PC-9 (cell line): ENCODE results near the gene KIR3DL1. TPM values are rescaled to one million over a fixed set of nuclear protein-coding genes. Genes with fewer than 3 reads are reported as not detected.

Source experiments
- BruUV-seq: library from RNA; stranded (reverse); fragments of 400-500 nt; replicated peaks from 2 replicates; lab custom pipeline; 2021; lab: Mats Ljungman, UMichigan
- CTCF ChIA-PET: fragments of 300-600 bp; sonication (Branson Sonifier 250); formaldehyde crosslinking; loops from one replicate; lab custom pipeline; 2022; ENCODE audit warnings: antibody characterized with exemption; lab: Charles Lee
- POLR2A ChIA-PET: fragments of 300-600 bp; sonication (Branson Sonifier 250); formaldehyde crosslinking; loops from one replicate; lab custom pipeline; 2022; ENCODE audit warnings: antibody characterized with exemption; ENCODE audit not compliant: unreplicated experiment; lab: Charles Lee
- DNase-seq, 2 experiments: peaks; one replicate each; pipeline versions ENCODE4 v3.0.0 to v3.0.0-alpha.2; 2015 to 2022; ENCODE audit warnings: mixed read lengths in 1 of 2
- H2AFZ ChIP-seq: fragments of 200-600 bp; sonication (generic); 2 replicates; pipeline ENCODE4 v1.8.1; 2017; ENCODE audit warnings: antibody characterized with exemption
- H3F3A ChIP-seq: fragments of 200-600 bp; sonication (generic); 2 replicates; pipeline ENCODE4 v1.8.1; 2017; ENCODE audit warnings: antibody characterized with exemption, mild to moderate bottlenecking, low read depth; ENCODE audit not compliant: insufficient read depth
- H3K27ac ChIP-seq: fragments of 200-600 bp; sonication (generic); 2 replicates; pipeline ENCODE4 v1.6.1; 2016; ENCODE audit warnings: mixed run types
- H3K27me3 ChIP-seq: fragments of 200-600 bp; sonication (generic); 2 replicates; pipeline ENCODE4 v1.6.1; 2016; ENCODE audit warnings: low read depth, mixed run types; ENCODE audit not compliant: insufficient read depth
- H3K36me3 ChIP-seq: fragments of 200-600 bp; sonication (generic); 2 replicates; pipeline ENCODE4 v1.6.1; 2016; ENCODE audit warnings: low read depth, mixed run types
- H3K4me1 ChIP-seq: fragments of 200-600 bp; sonication (generic); replicated peaks from 2 replicates; pipeline ENCODE4 v1.6.1; 2016; ENCODE audit warnings: mixed run types; ENCODE audit not compliant: insufficient read depth
- H3K4me2 ChIP-seq: fragments of 200-600 bp; sonication (generic); 2 replicates; pipeline ENCODE4 v1.6.1; 2017; ENCODE audit warnings: mixed run types
- H3K4me3 ChIP-seq: fragments of 200-600 bp; sonication (generic); 2 replicates; pipeline ENCODE4 v1.6.1; 2016; ENCODE audit warnings: mixed run types
- H3K79me2 ChIP-seq: fragments of 200-600 bp; sonication (generic); 2 replicates; pipeline ENCODE4 v1.6.1; 2017; ENCODE audit warnings: low read depth, mixed run types
- H3K9me2 ChIP-seq: fragments of 200-600 bp; sonication (generic); 2 replicates; pipeline ENCODE4 v1.8.1; 2017; ENCODE audit warnings: mild to moderate bottlenecking; ENCODE audit not compliant: insufficient read depth
- H3K9me3 ChIP-seq: fragments of 200-600 bp; sonication (generic); 2 replicates; pipeline ENCODE4 v1.8.1; 2016; ENCODE audit warnings: low read depth; ENCODE audit not compliant: insufficient read depth
- H4K20me1 ChIP-seq: fragments of 200-600 bp; sonication (generic); 2 replicates; pipeline ENCODE4 v1.8.1; 2017; ENCODE audit not compliant: insufficient read depth
- EZH2 ChIP-seq: fragments of 200-600 bp; sonication (generic); IDR thresholded peaks from 2 replicates; pipeline ENCODE4 v1.8.0; 2017; ENCODE audit warnings: antibody characterized with exemption, low read depth
- intact Hi-C: fragments of 100-400 bp; cut with micrococcal nuclease; formaldehyde crosslinking; loops from one replicate; pipeline ENCODE4 v1.10.0; 2022; ENCODE audit not compliant: unreplicated experiment
- total RNA-seq: library from RNA; stranded (reverse); gene quantifications from 2 replicates; pipeline ENCODE4 v1.2.3, GENCODE V29; 2021
- TF ChIP-seq, protein P1 (sequence below): fragments of 200-600 bp; sonication (generic); conservative IDR thresholded peaks from 2 replicates; pipeline ENCODE4 v1.6.1; 2017; ENCODE audit warnings: mixed run types, antibody characterized with exemption, mild to moderate bottlenecking, moderate library complexity

The KIR3DL1 gene
- total RNA-seq, 1 experiment from 2014 or later, result not detected

DNA sequence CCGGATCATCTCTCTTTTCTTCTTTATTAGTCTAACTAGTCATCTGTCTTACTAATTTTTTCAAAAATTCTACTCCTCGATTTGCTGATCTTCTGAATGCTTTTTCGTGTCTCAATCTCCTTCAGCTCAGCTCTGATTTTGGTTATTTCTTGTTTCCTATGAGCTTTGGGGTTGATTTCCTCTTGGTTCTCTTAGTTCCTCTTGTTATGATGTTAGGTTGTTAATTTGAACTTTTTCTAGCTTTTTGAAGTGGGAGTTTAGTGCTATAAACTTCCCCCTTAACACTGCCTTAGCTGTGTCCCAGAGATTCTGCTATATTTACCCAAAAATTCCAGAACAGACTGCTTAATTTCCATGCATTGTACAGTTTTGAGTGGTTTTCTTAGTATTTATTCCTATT, 61.2 kb downstream of the KIR3DL1 start:
- Histone ChIP-seq H3K9me2 (no peaks in the 10 kb centered on the region), H4K20me1 (peaks cover 3% of the 10 kb centered on the region; the same call in 1 of the 2 replicates), H3F3A (no peaks in the 10 kb centered on the region), H3K4me2 (no peak overlapping the region), H3K36me3 (no peaks in the 10 kb centered on the region), H3K4me3 (no peak overlapping the region), H2AFZ (no peak overlapping the region), H3K9me3 (no peaks in the 10 kb centered on the region), H3K27me3 (peaks cover 80% of the 10 kb centered on the region), H3K27ac (no peak overlapping the region), H3K79me2 (no peaks in the 10 kb centered on the region), H3K4me1 (no peaks in the 10 kb centered on the region)
- TF ChIP-seq EZH2, result no peak
- TF ChIP-seq, protein P1, sequence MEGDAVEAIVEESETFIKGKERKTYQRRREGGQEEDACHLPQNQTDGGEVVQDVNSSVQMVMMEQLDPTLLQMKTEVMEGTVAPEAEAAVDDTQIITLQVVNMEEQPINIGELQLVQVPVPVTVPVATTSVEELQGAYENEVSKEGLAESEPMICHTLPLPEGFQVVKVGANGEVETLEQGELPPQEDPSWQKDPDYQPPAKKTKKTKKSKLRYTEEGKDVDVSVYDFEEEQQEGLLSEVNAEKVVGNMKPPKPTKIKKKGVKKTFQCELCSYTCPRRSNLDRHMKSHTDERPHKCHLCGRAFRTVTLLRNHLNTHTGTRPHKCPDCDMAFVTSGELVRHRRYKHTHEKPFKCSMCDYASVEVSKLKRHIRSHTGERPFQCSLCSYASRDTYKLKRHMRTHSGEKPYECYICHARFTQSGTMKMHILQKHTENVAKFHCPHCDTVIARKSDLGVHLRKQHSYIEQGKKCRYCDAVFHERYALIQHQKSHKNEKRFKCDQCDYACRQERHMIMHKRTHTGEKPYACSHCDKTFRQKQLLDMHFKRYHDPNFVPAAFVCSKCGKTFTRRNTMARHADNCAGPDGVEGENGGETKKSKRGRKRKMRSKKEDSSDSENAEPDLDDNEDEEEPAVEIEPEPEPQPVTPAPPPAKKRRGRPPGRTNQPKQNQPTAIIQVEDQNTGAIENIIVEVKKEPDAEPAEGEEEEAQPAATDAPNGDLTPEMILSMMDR, result no peak
- POLR2A ChIA-PET, result no interaction called here
- intact Hi-C loops, result no loop called here
- CTCF ChIA-PET, result no interaction called here
- no peak for DNase-seq
- BruUV-seq, result no TSS peak

Other genes starting within 250 kb of the KIR3DL1 start
- gene LILRA2, start 242.7 kb upstream of the KIR3DL1 start, total RNA-seq, result not detected in 2 replicates
- gene LILRA1, start 222.8 kb upstream of the KIR3DL1 start, total RNA-seq, result not detected in 2 replicates
- gene LILRB1, start 186.0 kb upstream of the KIR3DL1 start, total RNA-seq, result not detected in 2 replicates
- gene LILRB4, start 153.5 kb upstream of the KIR3DL1 start, total RNA-seq, result not detected in 2 replicates
- gene KIR3DL3, start 92.0 kb upstream of the KIR3DL1 start, total RNA-seq, result not detected in 2 replicates
- gene KIR2DL3, start 78.0 kb upstream of the KIR3DL1 start, total RNA-seq, result not detected in 2 replicates
- gene KIR2DL1, start 46.7 kb upstream of the KIR3DL1 start, total RNA-seq, result not detected in 2 replicates
- not detected in 2 replicates for gene KIR2DL4, start 12.9 kb upstream of the KIR3DL1 start, total RNA-seq
- gene KIR2DS4, start 16.2 kb downstream of the KIR3DL1 start, total RNA-seq, result not detected in 2 replicates
- gene KIR3DL2, start 34.0 kb downstream of the KIR3DL1 start, total RNA-seq, result not detected in 2 replicates
- gene FCAR, start 57.8 kb downstream of the KIR3DL1 start, total RNA-seq, result not detected in 2 replicates
- gene NCR1, start 89.7 kb downstream of the KIR3DL1 start, total RNA-seq, result not detected in 2 replicates
- 0.25 and 0.50 TPM in 2 replicates for gene NLRP7, start 131.1 kb downstream of the KIR3DL1 start, total RNA-seq
- 117 and 153 TPM in 2 replicates for gene NLRP2, start 149.9 kb downstream of the KIR3DL1 start, total RNA-seq
- gene GP6, start 221.8 kb downstream of the KIR3DL1 start, total RNA-seq, result 0.76 and 1.3 TPM in 2 replicates
- gene RDH13, start 246.7 kb downstream of the KIR3DL1 start, total RNA-seq, result 39.8 and 42.1 TPM in 2 replicates